PFSK-1 (cell line): ENCODE results near the gene LARP1B.

Source experiments
- FOXP2 ChIP-seq: optimal IDR thresholded peaks from 2 replicates; pipeline ENCODE3; 2011; ENCODE audit warnings: borderline replicate concordance, control low read depth, inconsistent platforms; ENCODE audit not compliant: insufficient read depth; ENCODE audit errors: extremely low read length, extremely low read depth
- POLR2AphosphoS5 ChIP-seq: IDR thresholded peaks from 2 replicates; pipeline ENCODE4 v1.6.1; 2012; ENCODE audit warnings: low read depth, mild to moderate bottlenecking, control low read depth, low read length, moderate library complexity
- REST ChIP-seq, 2 experiments: IDR thresholded peaks; 2 replicates each; pipeline versions ENCODE4 v1.6.1 to v1.8.0; 2011 to 2012; ENCODE audit warnings: low read depth in 2 of 2, low read length in 2 of 2, control low read depth in 1 of 2, inconsistent platforms in 1 of 2, mild to moderate bottlenecking in 1 of 2, moderate library complexity in 1 of 2; ENCODE audit not compliant: insufficient read depth in 1 of 2
- SIN3A ChIP-seq: IDR thresholded peaks from 2 replicates; pipeline ENCODE4 v1.6.1; 2012; ENCODE audit warnings: mild to moderate bottlenecking, low read length, moderate library complexity, borderline replicate concordance; ENCODE audit not compliant: insufficient read depth
- TAF1 ChIP-seq: IDR thresholded peaks from 2 replicates; pipeline ENCODE4 v1.6.1; 2012; ENCODE audit warnings: low read length, control low read depth, borderline replicate concordance; ENCODE audit not compliant: insufficient read depth

The LARP1B gene

GRCh38 chr4:128255906-128256305, 194.8 kb downstream of the LARP1B start:
- no peak for TF ChIP-seq REST (IDR thresholded peaks at IDR 0.05; ENCODE audit: insufficient read depth in 1 of 2, low read depth in 2 of 2, low read length in 2 of 2)
- no peak for TF ChIP-seq FOXP2
- TF ChIP-seq POLR2AphosphoS5: no peak
- no peak for TF ChIP-seq SIN3A
- TF ChIP-seq TAF1: no peak

DNA sequence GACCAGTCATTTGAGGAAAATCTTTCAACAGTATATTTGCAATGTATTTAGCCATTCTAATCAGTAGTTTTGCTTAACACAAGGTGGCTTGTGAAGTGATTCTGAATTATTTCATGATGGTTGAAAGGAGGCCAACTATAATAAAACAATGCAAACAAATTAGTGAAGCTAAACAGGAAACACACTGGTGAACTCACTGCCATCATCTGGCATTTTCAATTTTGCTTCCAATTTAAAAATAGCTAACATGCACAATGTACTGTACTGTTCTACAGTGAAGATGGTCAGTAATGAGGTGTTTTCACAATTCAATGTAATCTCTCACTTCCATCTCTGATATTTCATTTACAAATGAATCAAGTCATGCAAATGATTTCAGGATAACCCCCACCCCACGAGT, 195.4 kb downstream of the LARP1B start:
- no peak for TF ChIP-seq POLR2AphosphoS5
